Measurements from ENCODE around the gene UPP1.
A peak's percentile ranks its signal among the peaks of the same experiment; 100 is the strongest.
"Not testable (repeated sequence)": the region's sequence is repeated elsewhere in the genome, so short reads cannot be mapped to it uniquely, and the experiment has no call there.

Gene UPP1

GRCh38 chr7:48063985-48064384 is 25.1 kb upstream of the UPP1 start:
- TF ChIP-seq CTCF (conservative IDR thresholded peaks at IDR 0.05; ENCODE audit: low read depth), result no peak
- ChIA-PET POLR2A (ENCODE audit: low non-redundant PET) (no interaction called here), CTCF (no interaction called here)
- DNase-seq (ENCODE audit: low spot score), result no peak
- no peak overlapping the region for H3K27ac ChIP-seq

DNA sequence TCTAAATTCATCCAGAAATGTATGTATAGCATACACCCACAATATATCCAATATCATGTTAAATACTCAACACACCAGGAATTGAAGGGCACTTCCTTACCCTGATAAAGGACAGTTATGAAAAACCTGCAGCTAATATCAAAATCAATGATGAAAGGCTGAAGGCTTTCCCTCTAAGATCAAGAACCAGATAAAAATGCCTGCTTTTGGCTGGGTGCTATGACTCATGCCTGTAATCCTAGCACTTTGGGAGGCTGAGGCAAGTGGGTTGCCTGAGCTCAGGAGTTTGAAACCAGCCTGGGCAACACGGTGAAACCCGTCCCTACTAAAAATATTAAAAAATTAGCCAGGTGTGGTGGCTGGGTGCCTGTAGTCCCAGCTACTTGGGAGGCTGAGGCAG is 21.6 kb upstream of the UPP1 start:
- TF ChIP-seq CTCF (conservative IDR thresholded peaks at IDR 0.05; ENCODE audit: low read depth), result no peak
- CTCF ChIA-PET, result no interaction called here
- no peak overlapping the region for H3K27ac ChIP-seq
- DNase-seq (ENCODE audit: low spot score), result no peak
- POLR2A ChIA-PET (ENCODE audit: low non-redundant PET), result no interaction called here

DNA sequence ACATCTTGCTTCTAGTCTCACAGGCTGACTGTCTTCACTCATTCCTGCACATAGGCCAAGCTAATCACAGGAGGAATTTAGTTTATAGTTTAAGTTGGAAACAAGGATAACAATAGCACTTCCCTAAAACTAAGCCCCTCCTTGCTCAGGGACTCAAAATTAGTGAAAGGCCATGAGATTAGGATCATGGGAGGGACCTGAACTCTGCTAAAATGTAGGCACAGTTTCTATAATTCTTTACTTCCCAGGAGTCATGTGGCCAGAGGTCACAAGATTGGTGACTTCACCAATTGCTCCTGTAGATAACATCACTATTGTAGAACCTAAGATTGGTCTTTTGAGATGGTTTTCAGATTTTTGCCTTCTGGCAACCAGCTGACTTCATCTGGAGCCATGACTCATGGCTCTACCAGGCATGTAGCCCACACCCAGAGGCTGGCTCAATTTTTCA is 14.8 kb upstream of the UPP1 start:
- H3K27ac ChIP-seq, result no peak overlapping the region
- ChIA-PET CTCF (no interaction called here), POLR2A (ENCODE audit: low non-redundant PET) (no interaction called here)
- no peak for TF ChIP-seq CTCF (conservative IDR thresholded peaks at IDR 0.05; ENCODE audit: low read depth)
- DNase-seq (ENCODE audit: low spot score), result no peak

DNA sequence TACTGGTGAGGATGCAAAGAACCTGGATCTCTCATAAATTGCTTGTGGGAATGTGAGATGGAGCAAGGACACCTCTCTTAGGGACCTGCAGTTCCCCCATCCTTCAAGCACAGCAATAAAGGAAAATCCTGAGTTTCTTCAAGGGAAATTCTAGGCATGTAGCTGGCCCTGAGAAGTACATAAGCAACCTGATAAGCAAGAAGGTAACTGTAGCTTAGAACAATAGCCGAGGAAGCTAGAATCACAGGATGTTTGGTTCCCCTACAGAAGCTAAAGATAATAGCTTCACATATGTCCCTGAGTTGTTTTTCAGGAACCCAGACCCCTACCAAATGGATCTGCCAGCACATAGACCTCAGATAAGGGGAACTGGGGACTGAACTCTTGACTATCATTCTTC is 11.6 kb upstream of the UPP1 start:
- ChIA-PET CTCF (interaction anchor here (0.5 to 0.6 kb wide), 2 partner anchors 26 to 132 kb away, joined by 3 to 4 read pairs; no protein-coding TSS in a partner anchor), POLR2A (ENCODE audit: low non-redundant PET) (no interaction called here)
- H3K27ac ChIP-seq, result no peak overlapping the region
- TF ChIP-seq CTCF (conservative IDR thresholded peaks at IDR 0.05; ENCODE audit: low read depth), result no peak
- no peak for DNase-seq (ENCODE audit: low spot score)

DNA sequence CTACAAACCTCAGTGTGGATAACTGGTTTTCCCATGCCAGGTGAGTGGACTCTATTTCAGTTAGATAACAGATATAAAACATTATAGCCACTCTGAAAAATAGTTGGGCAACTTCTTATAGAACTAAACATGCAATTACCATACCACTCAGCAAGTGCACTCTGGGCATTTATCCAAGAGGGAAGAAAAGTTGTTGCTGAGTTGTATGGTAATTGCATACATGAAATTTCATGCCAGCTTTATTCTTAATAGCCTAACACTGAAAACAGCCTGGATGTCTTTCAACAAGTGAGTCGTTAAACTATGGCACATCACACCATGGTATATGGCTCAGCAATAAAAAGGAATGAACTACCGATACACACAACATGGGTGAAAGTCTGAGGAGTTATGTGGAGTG is 10.6 kb upstream of the UPP1 start:
- ChIA-PET POLR2A (ENCODE audit: low non-redundant PET) (no interaction called here), CTCF (no interaction called here)
- DNase-seq (ENCODE audit: low spot score), result no peak
- TF ChIP-seq CTCF (conservative IDR thresholded peaks at IDR 0.05; ENCODE audit: low read depth), result no peak
- peak overlapping the region; percentile 25; the same call in 1 of the 2 replicates for H3K27ac ChIP-seq

DNA sequence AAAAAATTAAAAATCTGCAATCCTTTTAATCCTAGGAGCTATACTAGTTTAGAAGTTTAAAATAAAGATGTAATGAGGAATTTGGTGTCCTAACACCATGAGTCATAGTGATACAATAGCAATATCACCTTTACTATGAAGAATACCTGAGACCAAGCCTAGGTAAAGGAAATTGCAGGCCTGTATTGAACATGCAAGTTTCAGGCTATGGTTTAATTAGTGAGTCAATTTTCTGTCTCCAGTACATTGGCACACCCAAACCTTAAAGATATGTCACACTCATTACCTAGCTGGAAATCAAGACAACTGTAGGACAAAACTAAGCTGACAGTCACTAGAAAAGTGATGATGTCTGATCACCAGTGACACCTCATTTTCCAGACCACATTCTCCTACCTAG is 6.7 kb upstream of the UPP1 start:
- POLR2A ChIA-PET (ENCODE audit: low non-redundant PET); DNase-seq (ENCODE audit: low spot score); H3K27ac ChIP-seq; CTCF ChIA-PET: not testable (repeated sequence)

GRCh38 chr7:48083114-48083830 is 5.8 kb upstream of the UPP1 start:
- DNase-seq (ENCODE audit: low spot score), result no peak
- no peak for TF ChIP-seq CTCF (conservative IDR thresholded peaks at IDR 0.05; ENCODE audit: low read depth)
- CTCF ChIA-PET, result no interaction called here
- H3K27ac ChIP-seq, result no peak overlapping the region
- POLR2A ChIA-PET (ENCODE audit: low non-redundant PET), result no interaction called here

Measured in RWPE1 (cell line).